HCT116 (cell line): ENCODE results near the gene SP100. TPM values are rescaled to one million over a fixed set of nuclear protein-coding genes. Genes with fewer than 3 reads are reported as not detected.

ENCODE experiments used
- ATAC-seq: fragments of 200-7000 bp; cut with Tn5 transposase; 2 replicates; pipeline ENCODE4 v1.9.1; 2020; ENCODE audit warnings: mild to moderate bottlenecking, moderate library complexity
- BruUV-seq: library from RNA; stranded (reverse); fragments of 400-500 nt; replicated peaks from 2 replicates; lab custom pipeline; 2021; lab: Mats Ljungman, UMichigan
- CTCF ChIA-PET: fragments of 300-600 bp; sonication (Branson Sonifier 250); formaldehyde crosslinking; loops from one replicate; lab custom pipeline; 2021; ENCODE audit warnings: antibody characterized with exemption; lab: Charles Lee
- POLR2A ChIA-PET: fragments of 300-600, 350-600 bp; sonication (Branson Sonifier 250); formaldehyde crosslinking; loops from one replicate; lab custom pipeline; 2021; ENCODE audit warnings: antibody characterized with exemption; lab: Charles Lee
- RAD21 ChIA-PET, 2 experiments: fragments of 300-600 bp; sonication (Branson Sonifier 250); formaldehyde crosslinking; loops; one replicate each; lab custom pipeline; 2023; ENCODE audit warnings: low total read pairs in 2 of 2; ENCODE audit not compliant: uncharacterized antibody in 2 of 2, unreplicated experiment in 2 of 2, low non-redundant PET in 1 of 2; lab: Charles Lee
- DNase-seq: peaks from one replicate; pipeline ENCODE4 v3.0.0-alpha.2; 2010; ENCODE audit warnings: low read depth, low spot score
- H2AFZ ChIP-seq: fragments of 200-600 bp; shearing (Covaris generic), sonication (generic); 2 replicates; pipeline ENCODE4 v1.6.1; 2017; ENCODE audit warnings: low read depth, mixed run types, mixed read lengths, antibody characterized with exemption, low read length; ENCODE audit not compliant: poor library complexity, severe bottlenecking
- H3K27ac ChIP-seq: 2 replicates; pipeline ENCODE4 v1.5.1; 2012; ENCODE audit warnings: low read depth, low read length
- H3K27me3 ChIP-seq: fragments of 200-600 bp; sonication (generic); 2 replicates; pipeline ENCODE4 v1.6.1; 2016; ENCODE audit warnings: mixed run types, low read length, mixed read lengths; ENCODE audit not compliant: insufficient read depth
- H3K36me3 ChIP-seq, 2 experiments: fragments of 200-500 bp in 1 of 2; fragments of 200-600 bp in 1 of 2; sonication (Bioruptor generic) in 1 of 2; sonication (generic) in 1 of 2; 2 replicates each; pipeline versions ENCODE4 v1.5.1 to v1.6.1; 2014 to 2016; ENCODE audit warnings: low read length in 2 of 2, inconsistent platforms in 1 of 2, mixed read lengths in 1 of 2, mixed run types in 1 of 2; ENCODE audit not compliant: insufficient read depth in 2 of 2, control insufficient read depth in 1 of 2
- H3K4me1 ChIP-seq, 2 experiments: fragments of 200-600 bp in 1 of 2; sonication (generic) in 1 of 2; 2 replicates each; pipeline versions ENCODE4 v1.5.1 to v1.6.1; 2012 to 2017; ENCODE audit warnings: low read length in 2 of 2, inconsistent platforms in 1 of 2, mild to moderate bottlenecking in 1 of 2, mixed read lengths in 1 of 2, mixed run types in 1 of 2, moderate library complexity in 1 of 2; ENCODE audit not compliant: insufficient read depth in 2 of 2, control insufficient read depth in 1 of 2
- H3K4me2 ChIP-seq: fragments of 200-600 bp; sonication (generic); 2 replicates; pipeline ENCODE4 v1.6.1; 2017; ENCODE audit warnings: mixed run types, low read length, mixed read lengths
- H3K4me3 ChIP-seq, 2 experiments: fragments of 200-600 bp in 1 of 2; sonication (generic) in 1 of 2; replicated peaks in 1 of 2; 2 replicates each; pipeline ENCODE4 v1.5.1; 2011 to 2016; ENCODE audit warnings: low read length in 2 of 2, control low read depth in 1 of 2, low read depth in 1 of 2, mild to moderate bottlenecking in 1 of 2, mixed read lengths in 1 of 2, mixed run types in 1 of 2
- H3K79me2 ChIP-seq: fragments of 200-600 bp; sonication (generic); 2 replicates; pipeline ENCODE4 v1.6.1; 2017; ENCODE audit warnings: mild to moderate bottlenecking, mixed run types, low read length, moderate library complexity, mixed read lengths; ENCODE audit not compliant: insufficient read depth
- H3K9ac ChIP-seq: fragments of 200-600 bp; sonication (generic); 2 replicates; pipeline ENCODE4 v1.6.1; 2016; ENCODE audit warnings: low read length, mixed read lengths
- H3K9me2 ChIP-seq: fragments of 200-600 bp; sonication (generic), shearing (Covaris generic); 2 replicates; pipeline ENCODE4 v1.6.1; 2017; ENCODE audit warnings: mixed run types, mild to moderate bottlenecking, moderate library complexity; ENCODE audit not compliant: insufficient read depth
- H3K9me3 ChIP-seq, 2 experiments: fragments of 200-500 bp in 1 of 2; fragments of 200-600 bp in 1 of 2; sonication (Bioruptor generic) in 1 of 2; sonication (generic) in 1 of 2; 2 replicates each; pipeline ENCODE4 v1.6.1; 2014 to 2017; ENCODE audit warnings: low read length in 2 of 2, mixed read lengths in 2 of 2, inconsistent platforms in 1 of 2, low read depth in 1 of 2, mild to moderate bottlenecking in 1 of 2, mixed run types in 1 of 2, moderate library complexity in 1 of 2; ENCODE audit not compliant: control insufficient read depth in 1 of 2, insufficient read depth in 1 of 2
- H4K20me1 ChIP-seq: fragments of 200-600 bp; sonication (generic), shearing (Covaris generic); 2 replicates; pipeline ENCODE4 v1.6.1; 2017; ENCODE audit warnings: mixed run types, mild to moderate bottlenecking, moderate library complexity; ENCODE audit not compliant: insufficient read depth
- CEBPB ChIP-seq: IDR thresholded peaks from 2 replicates; pipeline ENCODE4 v1.6.1; 2012; ENCODE audit warnings: low read depth
- EGR1 ChIP-seq: IDR thresholded peaks from 2 replicates; pipeline ENCODE4 v1.6.1; 2012; ENCODE audit warnings: low read depth
- ELF1 ChIP-seq: IDR thresholded peaks from 2 replicates; pipeline ENCODE4 v1.6.1; 2012; ENCODE audit warnings: low read depth, borderline replicate concordance
- EZH2 ChIP-seq: fragments of 200-600 bp; sonication (generic); IDR thresholded peaks from 2 replicates; pipeline ENCODE4 v1.6.1; 2017; ENCODE audit warnings: antibody characterized with exemption, mixed run types
- FOSL1 ChIP-seq: IDR thresholded peaks from 2 replicates; pipeline ENCODE4 v1.6.1; 2012; ENCODE audit warnings: low read depth
- POLR2A ChIP-seq: IDR thresholded peaks from 2 replicates; pipeline ENCODE4 v1.7.0; 2011; ENCODE audit warnings: borderline replicate concordance; ENCODE audit not compliant: insufficient read depth, insufficient read length; ENCODE audit errors: extremely low read depth
- POLR2AphosphoS5 ChIP-seq: IDR thresholded peaks from 2 replicates; pipeline ENCODE4 v1.6.1; 2011; ENCODE audit warnings: mild to moderate bottlenecking, low read depth, low read length, moderate library complexity
- RAD21 ChIP-seq: IDR thresholded peaks from 2 replicates; pipeline ENCODE4 v1.6.1; 2012; ENCODE audit warnings: low read depth, mild to moderate bottlenecking
- SP1 ChIP-seq: IDR thresholded peaks from 2 replicates; pipeline ENCODE4 v1.6.1; 2012; ENCODE audit warnings: low read depth
- SRF ChIP-seq: IDR thresholded peaks from 2 replicates; pipeline ENCODE4 v1.6.1; 2012; ENCODE audit warnings: low read depth
- TCF7L2 ChIP-seq: IDR thresholded peaks from 2 replicates; pipeline ENCODE4 v1.7.0; 2011; ENCODE audit warnings: borderline replicate concordance, inconsistent platforms; ENCODE audit not compliant: insufficient read depth, insufficient read length; ENCODE audit errors: extremely low read depth
- YY1 ChIP-seq: IDR thresholded peaks from 2 replicates; pipeline ENCODE4 v1.6.1; 2011; ENCODE audit warnings: low read length, low read depth, moderate library complexity, mild to moderate bottlenecking; ENCODE audit not compliant: insufficient replicate concordance; ENCODE audit errors: extremely low read depth
- ZFX ChIP-seq: fragments of 450-650 bp; IDR thresholded peaks from 2 replicates; pipeline ENCODE4 v1.6.1; 2017
- ZNF274 ChIP-seq: fragments of 200-500 bp; sonication (Bioruptor generic); IDR thresholded peaks from 2 replicates; pipeline ENCODE4 v1.6.1; 2014; ENCODE audit warnings: mild to moderate bottlenecking, low read depth, low read length, inconsistent platforms
- intact Hi-C: fragments of 100-400 bp; cut with micrococcal nuclease; formaldehyde crosslinking; loops from 2 replicates; pipeline ENCODE4 v1.10.0; 2022
- total RNA-seq: library from RNA; stranded (reverse); gene quantifications from one replicate; pipeline ENCODE4 v1.2.1, GENCODE V29; 2021; ENCODE audit not compliant: unreplicated experiment
- TF ChIP-seq, protein P1 (sequence below): IDR thresholded peaks from 2 replicates; pipeline ENCODE4 v1.6.1; 2012; ENCODE audit warnings: low read depth
- TF ChIP-seq, protein P2 (sequence below), 3 experiments: fragments of 200-600 bp in 1 of 3; sonication (generic) in 1 of 3; IDR thresholded peaks in 2 of 3; conservative IDR thresholded peaks in 1 of 3; 2 replicates each; pipeline ENCODE4 v1.5.1; 2012 to 2017; ENCODE audit warnings: low read depth in 2 of 3, low read length in 2 of 3, antibody characterized with exemption in 1 of 3, borderline replicate concordance in 1 of 3, control low read depth in 1 of 3, mild to moderate bottlenecking in 1 of 3, mixed read lengths in 1 of 3, mixed run types in 1 of 3, moderate library complexity in 1 of 3; ENCODE audit not compliant: insufficient read depth in 1 of 3
- TF ChIP-seq, protein P3 (sequence below): IDR thresholded peaks from 2 replicates; pipeline ENCODE4 v1.6.1; 2012
- TF ChIP-seq, protein P4 (sequence below): IDR thresholded peaks from 2 replicates; pipeline ENCODE4 v1.6.1; 2011; ENCODE audit warnings: mild to moderate bottlenecking, low read length, moderate library complexity; ENCODE audit not compliant: insufficient replicate concordance; ENCODE audit errors: extremely low read depth

SP100 gene
- total RNA-seq, 1 experiment from 2014 or later: 48.1 TPM

DNA sequence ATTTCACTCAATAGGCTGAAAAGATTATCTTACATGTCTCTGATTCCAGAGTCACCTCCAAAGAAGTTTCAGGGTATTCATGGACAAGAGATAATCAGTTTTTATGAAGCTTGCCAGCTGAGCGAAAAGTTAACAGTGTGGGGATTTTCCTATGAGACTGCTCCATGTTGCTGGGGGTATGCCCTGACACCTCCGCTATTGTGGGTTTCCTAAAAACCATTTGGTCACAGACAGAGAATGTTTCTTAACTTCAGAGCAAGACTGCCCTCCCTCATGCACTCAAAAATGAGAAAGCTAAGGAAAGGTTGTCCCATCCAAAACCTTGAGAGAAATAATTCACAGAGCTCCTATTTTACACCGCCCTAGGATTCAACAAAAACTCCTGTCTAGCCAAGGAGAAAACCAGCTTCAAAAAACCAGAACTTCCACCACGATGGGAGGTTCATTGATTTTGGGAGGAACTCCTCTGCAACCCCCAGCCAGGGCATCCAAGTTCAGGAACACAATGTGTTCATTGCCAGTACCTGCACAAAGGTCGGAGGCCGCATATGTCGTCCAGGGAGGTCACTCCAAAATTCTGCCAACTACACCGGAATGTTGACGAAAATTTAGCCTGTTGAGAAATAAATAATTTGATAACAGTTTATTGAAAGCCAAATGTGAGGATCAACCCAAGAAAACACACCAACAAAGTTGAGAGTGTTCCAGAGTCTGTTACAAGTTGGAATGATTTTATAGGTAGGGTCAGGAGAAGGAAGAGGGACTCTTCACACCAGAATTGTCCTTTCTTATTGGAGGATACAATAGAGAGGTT is 104.3 kb downstream of the SP100 start:
- CTCF ChIA-PET: no interaction called here

More for the DNA sequence above, 104.3 kb downstream of the SP100 start:
- RAD21 ChIA-PET: no interaction called here
- intact Hi-C loops: no loop called here
- H3K4me3 ChIP-seq: no peak overlapping the region
- H3K79me2 ChIP-seq: no peaks in the 10 kb centered on the region
- peaks cover 8 to 10% of the 10 kb centered on the region in 2 experiments; a peak in 2 of 4 replicates for H3K9me3 ChIP-seq
- DNase-seq: no peak
- POLR2A ChIA-PET: no interaction called here
- ATAC-seq: no peak
- H3K4me1 ChIP-seq: no peaks in the 10 kb centered on the region
- H4K20me1 ChIP-seq: no peaks in the 10 kb centered on the region
- no peaks in the 10 kb centered on the region for H3K36me3 ChIP-seq
- H3K27ac ChIP-seq: no peak overlapping the region
- H3K4me2 ChIP-seq: no peak overlapping the region
- no peak overlapping the region for H3K9ac ChIP-seq
- H3K27me3 ChIP-seq: no peaks in the 10 kb centered on the region
- BruUV-seq: no TSS peak
- no peak overlapping the region for H2AFZ ChIP-seq
- TF ChIP-seq, protein P1, sequence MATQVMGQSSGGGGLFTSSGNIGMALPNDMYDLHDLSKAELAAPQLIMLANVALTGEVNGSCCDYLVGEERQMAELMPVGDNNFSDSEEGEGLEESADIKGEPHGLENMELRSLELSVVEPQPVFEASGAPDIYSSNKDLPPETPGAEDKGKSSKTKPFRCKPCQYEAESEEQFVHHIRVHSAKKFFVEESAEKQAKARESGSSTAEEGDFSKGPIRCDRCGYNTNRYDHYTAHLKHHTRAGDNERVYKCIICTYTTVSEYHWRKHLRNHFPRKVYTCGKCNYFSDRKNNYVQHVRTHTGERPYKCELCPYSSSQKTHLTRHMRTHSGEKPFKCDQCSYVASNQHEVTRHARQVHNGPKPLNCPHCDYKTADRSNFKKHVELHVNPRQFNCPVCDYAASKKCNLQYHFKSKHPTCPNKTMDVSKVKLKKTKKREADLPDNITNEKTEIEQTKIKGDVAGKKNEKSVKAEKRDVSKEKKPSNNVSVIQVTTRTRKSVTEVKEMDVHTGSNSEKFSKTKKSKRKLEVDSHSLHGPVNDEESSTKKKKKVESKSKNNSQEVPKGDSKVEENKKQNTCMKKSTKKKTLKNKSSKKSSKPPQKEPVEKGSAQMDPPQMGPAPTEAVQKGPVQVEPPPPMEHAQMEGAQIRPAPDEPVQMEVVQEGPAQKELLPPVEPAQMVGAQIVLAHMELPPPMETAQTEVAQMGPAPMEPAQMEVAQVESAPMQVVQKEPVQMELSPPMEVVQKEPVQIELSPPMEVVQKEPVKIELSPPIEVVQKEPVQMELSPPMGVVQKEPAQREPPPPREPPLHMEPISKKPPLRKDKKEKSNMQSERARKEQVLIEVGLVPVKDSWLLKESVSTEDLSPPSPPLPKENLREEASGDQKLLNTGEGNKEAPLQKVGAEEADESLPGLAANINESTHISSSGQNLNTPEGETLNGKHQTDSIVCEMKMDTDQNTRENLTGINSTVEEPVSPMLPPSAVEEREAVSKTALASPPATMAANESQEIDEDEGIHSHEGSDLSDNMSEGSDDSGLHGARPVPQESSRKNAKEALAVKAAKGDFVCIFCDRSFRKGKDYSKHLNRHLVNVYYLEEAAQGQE: no peak
- TF ChIP-seq EZH2 (no peak), TCF7L2 (no peak), ZFX (no peak), RAD21 (no peak), YY1 (no peak), CEBPB (no peak), FOSL1 (no peak), ELF1 (no peak), SRF (no peak), SP1 (no peak), POLR2AphosphoS5 (no peak), ZNF274 (no peak), EGR1 (no peak), POLR2A (no peak)
- TF ChIP-seq, protein P2, sequence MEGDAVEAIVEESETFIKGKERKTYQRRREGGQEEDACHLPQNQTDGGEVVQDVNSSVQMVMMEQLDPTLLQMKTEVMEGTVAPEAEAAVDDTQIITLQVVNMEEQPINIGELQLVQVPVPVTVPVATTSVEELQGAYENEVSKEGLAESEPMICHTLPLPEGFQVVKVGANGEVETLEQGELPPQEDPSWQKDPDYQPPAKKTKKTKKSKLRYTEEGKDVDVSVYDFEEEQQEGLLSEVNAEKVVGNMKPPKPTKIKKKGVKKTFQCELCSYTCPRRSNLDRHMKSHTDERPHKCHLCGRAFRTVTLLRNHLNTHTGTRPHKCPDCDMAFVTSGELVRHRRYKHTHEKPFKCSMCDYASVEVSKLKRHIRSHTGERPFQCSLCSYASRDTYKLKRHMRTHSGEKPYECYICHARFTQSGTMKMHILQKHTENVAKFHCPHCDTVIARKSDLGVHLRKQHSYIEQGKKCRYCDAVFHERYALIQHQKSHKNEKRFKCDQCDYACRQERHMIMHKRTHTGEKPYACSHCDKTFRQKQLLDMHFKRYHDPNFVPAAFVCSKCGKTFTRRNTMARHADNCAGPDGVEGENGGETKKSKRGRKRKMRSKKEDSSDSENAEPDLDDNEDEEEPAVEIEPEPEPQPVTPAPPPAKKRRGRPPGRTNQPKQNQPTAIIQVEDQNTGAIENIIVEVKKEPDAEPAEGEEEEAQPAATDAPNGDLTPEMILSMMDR (IDR thresholded peaks at IDR 0.05 in 2 of 3, conservative IDR thresholded peaks at IDR 0.05 in 1 of 3; ENCODE audit: borderline replicate concordance in 1 of 3, insufficient read depth in 1 of 3, low read depth in 2 of 3, low read length in 2 of 3): no peak
- TF ChIP-seq, protein P3, sequence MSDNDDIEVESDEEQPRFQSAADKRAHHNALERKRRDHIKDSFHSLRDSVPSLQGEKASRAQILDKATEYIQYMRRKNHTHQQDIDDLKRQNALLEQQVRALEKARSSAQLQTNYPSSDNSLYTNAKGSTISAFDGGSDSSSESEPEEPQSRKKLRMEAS: no peak
- TF ChIP-seq, protein P4, sequence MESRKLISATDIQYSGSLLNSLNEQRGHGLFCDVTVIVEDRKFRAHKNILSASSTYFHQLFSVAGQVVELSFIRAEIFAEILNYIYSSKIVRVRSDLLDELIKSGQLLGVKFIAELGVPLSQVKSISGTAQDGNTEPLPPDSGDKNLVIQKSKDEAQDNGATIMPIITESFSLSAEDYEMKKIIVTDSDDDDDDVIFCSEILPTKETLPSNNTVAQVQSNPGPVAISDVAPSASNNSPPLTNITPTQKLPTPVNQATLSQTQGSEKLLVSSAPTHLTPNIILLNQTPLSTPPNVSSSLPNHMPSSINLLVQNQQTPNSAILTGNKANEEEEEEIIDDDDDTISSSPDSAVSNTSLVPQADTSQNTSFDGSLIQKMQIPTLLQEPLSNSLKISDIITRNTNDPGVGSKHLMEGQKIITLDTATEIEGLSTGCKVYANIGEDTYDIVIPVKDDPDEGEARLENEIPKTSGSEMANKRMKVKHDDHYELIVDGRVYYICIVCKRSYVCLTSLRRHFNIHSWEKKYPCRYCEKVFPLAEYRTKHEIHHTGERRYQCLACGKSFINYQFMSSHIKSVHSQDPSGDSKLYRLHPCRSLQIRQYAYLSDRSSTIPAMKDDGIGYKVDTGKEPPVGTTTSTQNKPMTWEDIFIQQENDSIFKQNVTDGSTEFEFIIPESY: no peak
- H3K9me2 ChIP-seq: no peaks in the 10 kb centered on the region
